ENCODE data around the gene OR2T29.
"Not testable (repeated sequence)": the region's sequence is repeated elsewhere in the genome, so short reads cannot be mapped to it uniquely, and the experiment has no call there.

OR2T29 gene

GRCh38 chr1:248537449-248537848 is 25.1 kb downstream of the OR2T29 start:
- FAIRE-seq; DNase-seq (ENCODE audit: insufficient read length, low spot score): not testable (repeated sequence)

DNA sequence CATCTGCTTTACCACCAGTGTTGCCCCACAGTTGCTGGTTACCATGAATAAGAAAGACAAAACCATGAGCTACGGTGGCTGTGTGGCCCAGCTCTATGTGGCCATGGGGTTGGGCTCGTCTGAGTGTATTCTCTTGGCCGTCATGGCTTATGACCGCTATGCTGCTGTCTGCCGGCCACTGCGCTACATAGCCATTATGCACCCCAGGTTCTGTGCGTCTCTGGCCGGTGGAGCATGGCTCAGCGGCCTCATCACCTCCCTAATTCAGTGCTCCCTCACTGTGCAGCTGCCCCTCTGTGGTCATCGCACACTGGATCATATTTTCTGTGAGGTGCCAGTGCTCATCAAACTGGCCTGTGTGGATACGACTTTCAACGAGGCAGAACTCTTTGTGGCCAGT is 40.7 kb downstream of the OR2T29 start:
- DNase-seq (ENCODE audit: insufficient read length, low spot score) (no peak), FAIRE-seq (no peak)

DNA sequence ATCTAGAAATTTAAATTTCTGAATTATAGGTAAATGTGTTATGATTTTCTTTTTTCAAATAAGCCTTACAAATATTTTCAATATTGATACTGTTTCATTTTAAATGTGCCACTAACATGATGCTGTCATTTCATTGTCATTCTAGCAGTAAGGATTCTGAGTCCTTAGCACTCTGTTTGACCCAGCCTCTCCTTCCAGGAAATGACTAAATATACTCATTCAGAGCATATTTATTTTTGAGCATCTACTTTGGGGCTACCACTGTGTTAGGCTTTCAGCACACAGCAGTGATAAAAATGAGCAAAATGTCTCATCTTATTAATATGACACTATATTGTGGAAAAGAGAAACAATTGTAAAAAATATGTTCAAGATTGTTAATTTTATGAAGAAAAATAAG is 52.4 kb downstream of the OR2T29 start:
- peak; percentile 93 for FAIRE-seq
- DNase-seq (ENCODE audit: insufficient read length, low spot score): not testable (repeated sequence)

DNA sequence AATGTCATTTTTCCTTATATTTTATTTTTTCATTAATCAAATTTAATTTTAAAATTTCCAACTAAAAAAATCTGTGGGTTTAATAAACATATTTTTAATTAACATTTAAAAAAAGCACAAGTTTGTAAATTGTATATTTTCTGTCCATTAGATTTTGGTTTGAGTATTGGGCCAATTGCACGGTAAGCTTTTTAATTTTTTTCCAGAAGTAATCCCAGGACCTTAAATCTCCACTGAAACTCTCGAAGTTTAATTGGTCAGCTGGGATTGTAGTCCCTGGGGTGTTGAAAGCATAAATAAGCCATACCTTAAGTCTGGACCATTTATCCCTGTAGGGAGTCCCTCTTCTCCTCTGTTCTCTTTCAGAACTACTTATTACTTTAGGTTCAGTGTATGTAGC is 54.8 kb downstream of the OR2T29 start, which contains the start of gene OR2G6:
OR2G6 (plus strand) TSS at position 301 of the 400 bp plus-strand sequence. CDS start 13,574 bp downstream, outside the sequence.
- peak; percentile 86 for FAIRE-seq
- DNase-seq (ENCODE audit: insufficient read length, low spot score): not testable (repeated sequence)
